HG03575 (cell line): ENCODE measurements around the gene SUMF2.
"Not testable (repeated sequence)": the region's sequence is repeated elsewhere in the genome, so short reads cannot be mapped to it uniquely, and the experiment has no call there.

Experiments
- ATAC-seq: cut with Tn5 transposase; IDR thresholded peaks from one replicate; pipeline ENCODE4 v1.9.1; 2021; ENCODE audit not compliant: unreplicated experiment, insufficient number of reproducible peaks, low FRiP score; ENCODE audit errors: extremely low read depth

The SUMF2 gene

GRCh38 chr7:56098187-56099008, 34.3 kb downstream of the SUMF2 start:
- ATAC-seq: not testable (repeated sequence)

- no peak for ATAC-seq
Measured at GRCh38 chr7:56099653-56100052, 35.6 kb downstream of the SUMF2 start.

- not testable (repeated sequence) for ATAC-seq
Measured at GRCh38 chr7:56104138-56104537, 40.1 kb downstream of the SUMF2 start.

DNA sequence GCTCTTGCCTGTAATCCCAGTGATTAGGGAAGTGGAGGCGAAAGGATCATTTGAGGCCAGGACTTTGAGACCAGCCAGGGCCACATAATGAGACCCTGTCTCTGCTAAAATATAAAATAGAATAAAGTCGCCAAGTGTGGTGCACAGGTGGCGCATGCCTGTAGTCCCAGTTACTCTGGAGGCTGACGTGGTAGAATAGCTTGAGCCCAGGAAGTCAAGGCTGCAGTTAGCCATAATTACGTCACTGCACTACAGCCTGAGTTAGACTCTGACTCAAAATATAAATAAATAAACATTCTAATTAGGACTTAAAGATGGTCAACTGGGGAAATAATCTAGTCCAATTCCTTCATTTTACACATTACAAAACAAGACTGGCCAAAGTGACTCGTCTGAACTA, 41.4 kb downstream of the SUMF2 start:
- no peak for ATAC-seq

- ATAC-seq: peak; percentile 98
Measured at GRCh38 chr7:56106108-56107073, 42.3 kb downstream of the SUMF2 start, which contains the start of gene CHCHD2. Gene CHCHD2, minus strand, starts transcription at chr7:56106476. Its CDS starts 63 bp downstream, at chr7:56106413.

- no peak for ATAC-seq
Measured at GRCh38 chr7:56107954-56108258, 43.8 kb downstream of the SUMF2 start.

DNA sequence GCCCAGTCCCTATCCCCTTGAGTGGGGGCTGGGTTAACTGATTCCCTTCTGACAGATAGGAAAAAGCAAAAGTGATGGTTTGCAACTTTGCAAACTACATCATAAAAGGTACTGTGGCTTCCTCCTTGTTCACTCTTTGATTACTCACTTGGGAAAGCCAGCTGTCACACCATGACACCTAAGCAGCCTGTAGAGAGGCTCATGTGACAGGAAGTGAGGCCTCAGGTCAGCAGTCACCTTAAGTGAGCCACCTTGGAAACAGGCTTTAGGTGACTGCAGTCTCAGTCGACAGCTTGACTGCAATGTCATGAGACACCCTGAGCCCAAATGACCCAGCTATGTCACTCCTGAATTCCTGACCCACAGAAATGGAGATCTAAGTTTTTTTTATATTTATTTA, 46.5 kb downstream of the SUMF2 start:
- no peak for ATAC-seq

GRCh38 chr7:56112244-56112643, 48.2 kb downstream of the SUMF2 start:
- not testable (repeated sequence) for ATAC-seq

DNA sequence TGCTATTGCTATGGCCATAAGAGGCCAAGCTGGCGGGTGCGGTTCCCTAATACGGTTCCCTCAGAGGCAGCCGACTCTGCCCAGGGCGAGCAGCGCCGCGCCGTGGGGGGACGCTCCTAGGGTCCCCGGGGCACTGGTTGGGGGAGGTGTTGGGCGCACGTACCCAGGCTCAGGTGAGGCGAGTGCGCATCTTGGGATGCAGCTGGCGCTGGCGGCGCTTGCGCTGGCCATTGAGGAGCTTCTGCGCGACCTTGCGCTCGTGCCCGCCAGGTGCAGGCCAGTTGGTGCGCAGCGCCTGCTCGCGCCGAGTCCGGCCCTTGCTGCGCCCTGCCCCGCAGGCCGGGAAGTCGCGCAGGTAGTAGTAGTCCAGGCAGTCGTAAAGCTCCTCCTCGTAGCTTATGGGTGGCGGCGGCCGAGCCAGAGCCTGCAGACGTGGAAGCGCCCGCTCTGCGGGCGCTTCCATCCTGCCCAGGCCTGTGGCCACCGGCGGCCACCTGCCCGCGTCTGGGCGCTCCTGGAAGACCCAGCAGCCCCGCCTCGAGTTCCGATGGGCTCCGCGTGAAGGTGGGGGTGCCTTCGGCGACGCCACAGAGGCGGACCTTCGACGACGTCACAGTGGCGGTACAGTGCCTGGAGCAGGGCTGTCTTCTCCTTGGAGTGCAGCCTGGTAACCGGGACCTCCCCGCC, 51.9 kb downstream of the SUMF2 start, which contains the start of gene NUPR2:
Gene NUPR2, minus strand, starts transcription at position 566 of the 687 bp plus-strand sequence. Its CDS starts 103 bp downstream, at position 463.
- ATAC-seq: no peak

GRCh38 chr7:56121440-56121839, 57.4 kb downstream of the SUMF2 start:
- ATAC-seq: no peak

- ATAC-seq: no peak
Measured at GRCh38 chr7:56124981-56125380, 60.9 kb downstream of the SUMF2 start.

DNA sequence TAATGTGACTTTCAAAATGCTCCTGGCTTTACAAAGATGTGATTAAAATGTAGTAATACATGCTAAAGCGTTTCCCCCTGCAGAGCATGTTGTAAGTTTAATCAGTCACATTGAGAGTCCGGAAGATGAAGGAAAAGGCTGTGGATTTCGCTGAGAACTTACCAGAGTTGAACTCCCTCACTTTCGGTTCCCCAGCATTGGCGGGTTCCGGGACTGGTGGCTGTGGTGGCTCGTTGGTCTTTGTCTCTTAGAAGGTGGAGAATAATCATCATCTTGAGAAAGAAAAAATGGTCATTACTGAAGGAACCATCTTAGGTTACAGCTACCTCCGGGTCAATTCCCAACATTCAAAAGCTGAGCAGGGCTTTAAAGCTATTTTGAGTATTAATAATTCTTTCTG, 61.7 kb downstream of the SUMF2 start:
- no peak for ATAC-seq

- no peak for ATAC-seq
Measured at GRCh38 chr7:56127241-56127975, 63.3 kb downstream of the SUMF2 start.
